HG03378 (cell line): ENCODE results near the gene TRIM16.
A peak's percentile ranks its signal among the peaks of the same experiment; 100 is the strongest.
"Not testable (repeated sequence)": the region's sequence is repeated elsewhere in the genome, so short reads cannot be mapped to it uniquely, and the experiment has no call there.

ENCODE experiments used
- ATAC-seq: cut with Tn5 transposase; IDR thresholded peaks from one replicate; pipeline ENCODE4 v1.9.1; 2021; ENCODE audit warnings: mild to moderate bottlenecking, moderate library complexity; ENCODE audit not compliant: unreplicated experiment

The TRIM16 gene

GRCh38 chr17:15619331-15620058, 64.6 kb downstream of the TRIM16 start, which contains the start of gene FBXW10B:
FBXW10B (minus strand) TSS chr17:15619704; CDS start chr17:15619512, 192 bp downstream.
- ATAC-seq = not testable (repeated sequence)

GRCh38 chr17:15616828-15617227, 67.3 kb downstream of the TRIM16 start:
- ATAC-seq = not testable (repeated sequence)

- not testable (repeated sequence) for ATAC-seq
These were observed 68.3 kb downstream of the TRIM16 start for GRCh38 chr17:15615850-15616249.

- not testable (repeated sequence) for ATAC-seq
These were observed 71.0 kb downstream of the TRIM16 start for GRCh38 chr17:15613111-15613510.

DNA sequence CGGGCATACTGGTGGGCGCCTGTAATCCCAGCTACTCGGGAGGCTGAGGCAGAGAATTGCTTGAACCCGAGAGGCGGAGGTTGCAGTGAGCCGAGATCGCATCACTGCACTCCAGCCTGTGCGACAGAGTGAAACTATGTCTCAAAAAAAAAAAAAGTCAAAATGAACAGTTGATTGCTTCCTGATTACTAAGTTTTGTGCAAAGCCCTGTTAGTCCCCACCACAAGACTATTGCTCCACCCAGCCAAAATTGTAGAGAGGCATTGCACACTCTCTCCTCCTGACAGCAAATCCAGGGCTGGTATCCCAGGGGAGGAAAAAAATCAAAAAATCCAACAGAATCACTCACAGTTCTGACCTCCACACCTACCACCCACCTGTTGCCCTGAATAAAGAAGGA, 91.2 kb downstream of the TRIM16 start:
- ATAC-seq = not testable (repeated sequence)

GRCh38 chr17:15591986-15592385, 92.1 kb downstream of the TRIM16 start:
- ATAC-seq = not testable (repeated sequence)

DNA sequence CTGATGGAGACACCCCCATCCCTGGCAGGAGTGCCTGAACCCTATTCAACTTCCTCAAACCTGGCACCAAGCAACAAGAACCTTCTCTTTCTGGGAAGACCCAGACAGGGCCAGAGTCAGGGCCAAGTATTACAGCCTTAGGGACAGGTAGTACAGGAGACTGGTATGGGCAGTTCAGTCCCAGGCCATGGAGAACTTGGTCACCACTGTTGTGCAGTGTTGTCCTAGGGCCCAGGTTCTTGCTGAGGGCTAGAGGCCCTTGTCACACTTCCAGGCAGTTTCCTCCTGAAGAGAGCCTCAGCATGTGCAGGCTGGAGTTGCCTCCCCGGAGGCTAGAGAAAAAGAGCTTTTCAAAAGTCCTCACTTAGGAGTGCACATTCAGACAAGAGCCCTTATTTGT, 93.3 kb downstream of the TRIM16 start:
- not testable (repeated sequence) for ATAC-seq

DNA sequence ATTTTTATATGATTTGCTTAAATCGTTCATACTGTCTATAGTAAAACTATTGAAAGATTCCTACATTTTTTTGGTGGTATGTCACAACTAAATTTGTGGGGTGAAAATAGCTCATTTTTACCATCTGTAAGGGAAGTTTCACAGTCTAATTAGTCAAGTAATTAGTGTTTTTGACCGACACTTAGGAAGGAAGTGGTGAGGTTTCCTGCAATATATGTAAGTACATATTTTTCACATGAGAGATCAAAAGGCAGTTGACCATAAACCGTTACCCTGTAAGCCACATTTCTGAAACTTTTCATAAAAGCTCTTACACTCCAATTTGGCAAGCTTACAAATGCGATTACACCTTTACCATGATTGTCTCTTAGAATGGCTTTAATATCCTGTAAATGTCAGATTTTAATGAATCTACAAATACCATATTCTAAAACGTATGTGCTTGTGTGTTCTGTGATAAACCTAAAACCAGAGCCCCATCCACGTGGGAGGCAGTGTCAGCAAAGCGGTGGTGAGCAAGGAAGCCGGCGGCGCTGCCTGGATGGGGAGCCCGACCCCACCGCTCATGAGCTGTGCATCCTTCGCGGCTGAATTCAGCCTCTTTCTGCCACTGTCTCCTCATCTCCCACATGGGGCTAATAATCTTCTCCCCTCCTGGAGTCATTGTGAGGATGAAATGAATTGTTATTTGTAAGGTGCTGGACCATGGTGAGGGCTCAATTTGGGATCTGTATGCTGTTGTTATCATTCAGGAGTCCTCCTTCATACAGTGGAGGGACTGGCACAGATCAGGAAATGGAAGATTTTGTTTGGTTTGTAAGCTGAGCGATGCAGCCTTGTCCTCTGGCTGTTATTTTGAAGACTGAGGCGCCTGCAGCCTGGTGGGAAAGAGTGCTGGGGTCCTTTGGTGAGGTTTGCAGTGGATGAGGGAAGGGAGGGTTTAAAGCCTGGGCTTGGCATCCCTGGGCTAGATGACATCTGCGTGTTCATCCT, 94.3 kb downstream of the TRIM16 start:
- ATAC-seq = peak; percentile 62

GRCh38 chr17:15588017-15588416, 96.1 kb downstream of the TRIM16 start:
- ATAC-seq = not testable (repeated sequence)

GRCh38 chr17:15583313-15583712, 100.8 kb downstream of the TRIM16 start:
- ATAC-seq = not testable (repeated sequence)

- not testable (repeated sequence) for ATAC-seq
These were observed 102.6 kb downstream of the TRIM16 start for GRCh38 chr17:15581462-15581861.
